PC-9 (cell line): ENCODE data around the gene MRPL54. TPM values are rescaled to one million over a fixed set of nuclear protein-coding genes. Genes with fewer than 3 reads are reported as not detected.

ENCODE experiments used
- BruUV-seq: library from RNA; stranded (reverse); fragments of 400-500 nt; replicated peaks from 2 replicates; lab custom pipeline; 2021; lab: Mats Ljungman, UMichigan
- CTCF ChIA-PET: fragments of 300-600 bp; sonication (Branson Sonifier 250); formaldehyde crosslinking; loops from one replicate; lab custom pipeline; 2022; ENCODE audit warnings: antibody characterized with exemption; lab: Charles Lee
- POLR2A ChIA-PET: fragments of 300-600 bp; sonication (Branson Sonifier 250); formaldehyde crosslinking; loops from one replicate; lab custom pipeline; 2022; ENCODE audit warnings: antibody characterized with exemption; ENCODE audit not compliant: unreplicated experiment; lab: Charles Lee
- DNase-seq, 2 experiments: peaks; one replicate each; pipeline versions ENCODE4 v3.0.0 to v3.0.0-alpha.2; 2015 to 2022; ENCODE audit warnings: mixed read lengths in 1 of 2
- H2AFZ ChIP-seq: fragments of 200-600 bp; sonication (generic); 2 replicates; pipeline ENCODE4 v1.8.1; 2017; ENCODE audit warnings: antibody characterized with exemption
- H3F3A ChIP-seq: fragments of 200-600 bp; sonication (generic); 2 replicates; pipeline ENCODE4 v1.8.1; 2017; ENCODE audit warnings: antibody characterized with exemption, mild to moderate bottlenecking, low read depth; ENCODE audit not compliant: insufficient read depth
- H3K27ac ChIP-seq: fragments of 200-600 bp; sonication (generic); 2 replicates; pipeline ENCODE4 v1.6.1; 2016; ENCODE audit warnings: mixed run types
- H3K27me3 ChIP-seq: fragments of 200-600 bp; sonication (generic); 2 replicates; pipeline ENCODE4 v1.6.1; 2016; ENCODE audit warnings: low read depth, mixed run types; ENCODE audit not compliant: insufficient read depth
- H3K36me3 ChIP-seq: fragments of 200-600 bp; sonication (generic); 2 replicates; pipeline ENCODE4 v1.6.1; 2016; ENCODE audit warnings: low read depth, mixed run types
- H3K4me1 ChIP-seq: fragments of 200-600 bp; sonication (generic); replicated peaks from 2 replicates; pipeline ENCODE4 v1.6.1; 2016; ENCODE audit warnings: mixed run types; ENCODE audit not compliant: insufficient read depth
- H3K4me2 ChIP-seq: fragments of 200-600 bp; sonication (generic); 2 replicates; pipeline ENCODE4 v1.6.1; 2017; ENCODE audit warnings: mixed run types
- H3K4me3 ChIP-seq: fragments of 200-600 bp; sonication (generic); 2 replicates; pipeline ENCODE4 v1.6.1; 2016; ENCODE audit warnings: mixed run types
- H3K79me2 ChIP-seq: fragments of 200-600 bp; sonication (generic); 2 replicates; pipeline ENCODE4 v1.6.1; 2017; ENCODE audit warnings: low read depth, mixed run types
- H3K9me2 ChIP-seq: fragments of 200-600 bp; sonication (generic); 2 replicates; pipeline ENCODE4 v1.8.1; 2017; ENCODE audit warnings: mild to moderate bottlenecking; ENCODE audit not compliant: insufficient read depth
- H3K9me3 ChIP-seq: fragments of 200-600 bp; sonication (generic); 2 replicates; pipeline ENCODE4 v1.8.1; 2016; ENCODE audit warnings: low read depth; ENCODE audit not compliant: insufficient read depth
- H4K20me1 ChIP-seq: fragments of 200-600 bp; sonication (generic); 2 replicates; pipeline ENCODE4 v1.8.1; 2017; ENCODE audit not compliant: insufficient read depth
- EZH2 ChIP-seq: fragments of 200-600 bp; sonication (generic); IDR thresholded peaks from 2 replicates; pipeline ENCODE4 v1.8.0; 2017; ENCODE audit warnings: antibody characterized with exemption, low read depth
- intact Hi-C: fragments of 100-400 bp; cut with micrococcal nuclease; formaldehyde crosslinking; loops from one replicate; pipeline ENCODE4 v1.10.0; 2022; ENCODE audit not compliant: unreplicated experiment
- total RNA-seq: library from RNA; stranded (reverse); gene quantifications from 2 replicates; pipeline ENCODE4 v1.2.3, GENCODE V29; 2021
- TF ChIP-seq, protein P1 (sequence below): fragments of 200-600 bp; sonication (generic); conservative IDR thresholded peaks from 2 replicates; pipeline ENCODE4 v1.6.1; 2017; ENCODE audit warnings: mixed run types, antibody characterized with exemption, mild to moderate bottlenecking, moderate library complexity

Gene MRPL54
- total RNA-seq, 1 experiment from 2014 or later, result 31.6 TPM

DNA sequence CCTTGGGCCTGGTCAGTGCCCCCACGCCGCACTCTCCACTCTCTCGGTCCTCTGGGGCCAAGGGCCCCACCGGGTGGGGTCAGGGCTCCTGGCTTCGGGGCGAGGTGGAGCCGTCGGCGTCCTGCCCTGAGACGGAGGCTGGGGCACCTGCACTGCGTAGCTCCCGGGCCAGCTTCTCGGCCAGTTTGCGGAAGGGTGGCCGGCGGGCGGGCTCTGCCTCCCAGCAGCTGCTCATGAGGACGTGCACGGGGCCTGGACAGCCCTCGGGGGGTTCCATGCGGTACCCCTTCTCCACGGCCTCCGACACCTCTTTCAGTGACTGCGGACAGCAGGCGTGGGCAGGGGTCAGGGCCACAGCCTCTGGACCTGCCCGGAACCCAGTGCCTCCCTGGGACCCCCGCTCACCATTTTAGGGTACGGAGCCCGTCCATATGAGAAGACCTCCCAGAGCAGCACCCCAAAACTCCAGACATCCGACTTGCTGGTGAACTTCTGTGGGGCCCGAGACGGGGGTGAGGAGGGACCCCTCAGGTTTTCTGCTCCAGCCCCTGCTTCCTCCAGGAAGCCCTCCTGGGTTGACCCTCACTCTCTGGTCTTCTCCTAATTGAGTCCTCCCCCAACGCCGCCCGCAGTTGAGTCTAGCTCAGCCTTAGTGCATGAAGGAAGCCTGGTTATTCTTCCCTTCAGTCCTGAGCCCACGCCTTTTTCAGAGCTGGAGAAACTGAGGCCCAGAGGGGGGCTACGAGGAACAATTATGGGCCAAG, 15.8 kb downstream of the MRPL54 start:
- TF ChIP-seq EZH2, result no peak
- TF ChIP-seq, protein P1, sequence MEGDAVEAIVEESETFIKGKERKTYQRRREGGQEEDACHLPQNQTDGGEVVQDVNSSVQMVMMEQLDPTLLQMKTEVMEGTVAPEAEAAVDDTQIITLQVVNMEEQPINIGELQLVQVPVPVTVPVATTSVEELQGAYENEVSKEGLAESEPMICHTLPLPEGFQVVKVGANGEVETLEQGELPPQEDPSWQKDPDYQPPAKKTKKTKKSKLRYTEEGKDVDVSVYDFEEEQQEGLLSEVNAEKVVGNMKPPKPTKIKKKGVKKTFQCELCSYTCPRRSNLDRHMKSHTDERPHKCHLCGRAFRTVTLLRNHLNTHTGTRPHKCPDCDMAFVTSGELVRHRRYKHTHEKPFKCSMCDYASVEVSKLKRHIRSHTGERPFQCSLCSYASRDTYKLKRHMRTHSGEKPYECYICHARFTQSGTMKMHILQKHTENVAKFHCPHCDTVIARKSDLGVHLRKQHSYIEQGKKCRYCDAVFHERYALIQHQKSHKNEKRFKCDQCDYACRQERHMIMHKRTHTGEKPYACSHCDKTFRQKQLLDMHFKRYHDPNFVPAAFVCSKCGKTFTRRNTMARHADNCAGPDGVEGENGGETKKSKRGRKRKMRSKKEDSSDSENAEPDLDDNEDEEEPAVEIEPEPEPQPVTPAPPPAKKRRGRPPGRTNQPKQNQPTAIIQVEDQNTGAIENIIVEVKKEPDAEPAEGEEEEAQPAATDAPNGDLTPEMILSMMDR, result no peak
- H2AFZ ChIP-seq, result no peak overlapping the region
- intact Hi-C loops, result no loop called here
- H3K9me2 ChIP-seq, result no peaks in the 10 kb centered on the region
- no peak overlapping the region for H3K4me3 ChIP-seq
- H4K20me1 ChIP-seq, result no peaks in the 10 kb centered on the region
- no peaks in the 10 kb centered on the region for H3K79me2 ChIP-seq
- no peak overlapping the region for H3K4me2 ChIP-seq
- H3F3A ChIP-seq, result no peaks in the 10 kb centered on the region
- H3K9me3 ChIP-seq, result no peaks in the 10 kb centered on the region
- H3K4me1 ChIP-seq, result no peaks in the 10 kb centered on the region
- H3K36me3 ChIP-seq, result no peaks in the 10 kb centered on the region
- no peaks in the 10 kb centered on the region for H3K27me3 ChIP-seq
- DNase-seq, result no peak
- ChIA-PET POLR2A (no interaction called here), CTCF (no interaction called here)
- no TSS peak for BruUV-seq
- H3K27ac ChIP-seq, result no peak overlapping the region

DNA sequence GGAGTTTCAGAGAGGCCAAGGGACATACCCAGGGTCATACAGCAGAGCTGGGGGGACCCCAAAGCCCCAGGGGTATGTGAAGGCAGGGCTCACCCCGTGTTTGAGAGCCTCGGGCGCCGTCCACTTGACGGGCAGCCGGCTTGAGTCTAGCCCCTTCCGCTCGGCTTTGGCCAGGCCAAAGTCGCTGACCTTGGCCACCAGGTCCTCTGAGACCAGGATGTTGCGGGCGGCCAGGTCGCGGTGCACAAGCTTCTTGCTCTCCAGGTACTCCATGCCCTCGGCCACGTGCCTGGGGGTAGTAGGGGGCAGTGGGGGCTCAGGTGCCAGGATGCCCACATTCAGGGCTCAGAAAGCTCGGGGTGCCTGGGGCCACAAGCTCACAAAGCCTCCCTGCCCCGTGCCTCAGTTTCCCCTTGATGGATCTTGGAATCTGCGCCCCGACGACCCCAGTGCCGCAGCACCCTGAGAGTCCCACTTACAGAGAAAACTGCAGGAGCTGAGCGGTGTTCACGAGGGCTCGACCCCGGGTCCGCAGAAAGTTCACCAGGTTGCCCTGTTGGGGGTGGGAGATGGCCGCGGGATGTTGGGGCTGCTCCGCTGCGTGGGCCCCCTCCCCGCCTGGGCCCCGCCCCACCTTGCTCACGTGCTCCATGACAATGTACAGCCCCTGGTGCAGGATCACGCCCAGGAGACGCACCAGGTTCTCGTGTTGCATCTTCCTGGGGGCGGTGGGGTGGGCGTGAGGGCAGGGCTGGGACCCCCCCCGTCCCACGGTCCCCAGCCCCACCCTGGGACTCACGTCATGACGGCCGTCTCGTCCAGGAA, 16.6 kb downstream of the MRPL54 start:
- H3F3A ChIP-seq, result no peaks in the 10 kb centered on the region
- intact Hi-C loops, result no loop called here
- ChIA-PET POLR2A (no interaction called here), CTCF (no interaction called here)
- no peak overlapping the region for H3K4me2 ChIP-seq
- TF ChIP-seq EZH2, result no peak
- TF ChIP-seq, protein P1, result no peak
- no peaks in the 10 kb centered on the region for H3K27me3 ChIP-seq
- no TSS peak for BruUV-seq
- no peaks in the 10 kb centered on the region for H3K36me3 ChIP-seq
- no peaks in the 10 kb centered on the region for H4K20me1 ChIP-seq
- no peak overlapping the region for H2AFZ ChIP-seq
- no peaks in the 10 kb centered on the region for H3K9me3 ChIP-seq
- no peak overlapping the region for H3K4me3 ChIP-seq
- no peak for DNase-seq
- no peaks in the 10 kb centered on the region for H3K4me1 ChIP-seq
- H3K9me2 ChIP-seq, result no peaks in the 10 kb centered on the region
- no peak overlapping the region for H3K27ac ChIP-seq
- no peaks in the 10 kb centered on the region for H3K79me2 ChIP-seq

DNA sequence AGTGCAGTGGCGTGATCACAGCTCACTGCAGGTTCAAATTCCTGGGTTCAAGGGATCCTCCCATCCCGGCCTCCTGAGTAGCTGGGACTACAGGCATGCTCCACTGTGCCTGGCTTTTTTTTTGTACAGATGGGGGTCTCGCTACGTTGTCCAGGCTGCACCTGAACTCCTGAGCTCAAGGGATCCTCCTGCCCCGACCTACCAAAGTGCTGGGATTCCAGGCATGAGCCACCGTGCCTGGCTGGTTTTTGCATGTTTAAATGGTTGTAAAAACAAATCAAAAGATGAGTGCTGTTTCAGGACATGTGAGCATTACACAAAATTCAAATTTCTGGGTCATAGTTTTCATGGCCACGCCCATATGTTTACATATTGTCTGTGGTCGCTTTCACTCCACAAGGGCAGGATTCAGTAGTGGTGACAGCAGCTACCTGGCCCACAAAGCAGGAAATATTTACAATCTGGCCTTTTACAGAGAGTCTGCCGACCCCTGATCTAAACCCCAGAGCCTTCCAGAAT, 18.4 kb downstream of the MRPL54 start:
- no peak overlapping the region for H3K27ac ChIP-seq
- H3K36me3 ChIP-seq, result no peaks in the 10 kb centered on the region
- H3F3A ChIP-seq, result no peaks in the 10 kb centered on the region
- no peak overlapping the region for H3K4me2 ChIP-seq
- H4K20me1 ChIP-seq, result no peaks in the 10 kb centered on the region
- ChIA-PET POLR2A (no interaction called here), CTCF (no interaction called here)
- BruUV-seq, result no TSS peak
- no peaks in the 10 kb centered on the region for H3K9me2 ChIP-seq
- DNase-seq, result no peak
- intact Hi-C loops, result no loop called here
- H3K9me3 ChIP-seq, result no peaks in the 10 kb centered on the region
- no peak for TF ChIP-seq EZH2
- TF ChIP-seq, protein P1, result no peak
- no peaks in the 10 kb centered on the region for H3K4me1 ChIP-seq
- no peaks in the 10 kb centered on the region for H3K79me2 ChIP-seq
- H3K4me3 ChIP-seq, result no peak overlapping the region
- no peak overlapping the region for H2AFZ ChIP-seq
- no peaks in the 10 kb centered on the region for H3K27me3 ChIP-seq
